Fibroblast of skin of left biceps (primary cell): Measurements from ENCODE around the gene C15orf39.
"Not testable (repeated sequence)": the region's sequence is repeated elsewhere in the genome, so short reads cannot be mapped to it uniquely, and the experiment has no call there.

Experiments
- DNase-seq, 2 experiments: peaks; one replicate each; pipeline ENCODE4 v3.0.0-alpha.2; 2013; ENCODE audit warnings: low read depth in 2 of 2

C15orf39 gene

DNA sequence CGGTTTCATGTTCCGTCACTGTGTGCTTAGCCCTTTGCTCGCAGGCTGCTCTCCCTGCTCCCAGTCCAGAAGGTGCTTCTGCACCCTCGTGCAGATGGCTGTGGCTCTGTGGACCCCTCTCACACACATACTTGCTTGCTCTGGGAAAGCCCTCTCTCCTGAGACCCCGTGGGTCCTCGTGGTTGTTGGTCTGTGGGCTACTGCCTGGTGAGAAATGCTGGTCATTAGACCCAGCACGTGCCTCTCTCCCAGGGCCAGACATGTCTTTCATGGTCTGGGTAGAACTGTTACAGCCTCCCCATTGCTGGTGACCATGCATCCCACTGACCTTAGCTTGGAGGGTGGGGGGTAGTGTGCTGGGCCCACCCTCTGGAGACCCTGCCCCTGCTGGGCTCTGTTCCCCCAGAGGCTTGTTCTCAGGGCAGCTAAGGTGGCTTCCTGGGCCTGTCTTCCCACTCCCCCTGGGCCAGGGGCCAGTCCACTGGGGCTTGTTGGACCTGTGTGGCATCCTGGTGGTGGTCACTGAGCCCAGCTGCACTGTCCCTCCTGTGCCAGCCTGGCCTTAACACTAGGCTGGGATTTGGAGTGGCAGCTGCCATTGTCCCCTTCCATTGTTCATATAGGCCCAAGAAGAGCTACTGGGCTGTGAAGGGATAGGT lies 10.6 kb downstream of the C15orf39 start:
- no peak for DNase-seq

DNA sequence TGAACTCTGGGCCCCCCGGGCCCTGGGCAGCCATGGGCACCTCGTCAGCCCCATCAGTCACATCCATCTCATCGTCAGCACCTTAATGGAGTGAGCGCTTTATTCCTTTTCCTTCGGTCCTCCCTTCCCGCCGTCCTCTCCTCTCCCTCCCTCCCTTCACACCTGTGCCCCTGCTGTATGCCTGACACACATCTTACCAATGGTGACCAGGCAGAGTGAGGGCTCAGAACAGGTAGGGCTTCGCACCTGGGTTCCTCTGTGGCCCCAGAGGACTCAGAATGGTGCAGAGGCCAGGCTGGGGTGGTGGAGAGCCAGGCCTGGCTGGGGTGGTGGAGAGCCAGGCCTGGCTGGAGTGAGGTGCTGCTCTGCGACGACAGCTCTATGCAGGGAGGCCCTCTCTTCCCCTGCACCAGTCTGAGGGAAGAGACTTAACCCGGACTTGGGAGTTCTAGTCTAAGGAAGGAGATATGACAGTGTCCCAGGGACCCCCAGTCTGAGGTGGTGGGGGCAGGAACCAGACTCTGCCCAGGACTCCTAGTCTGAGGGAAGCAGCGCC lies 11.6 kb downstream of the C15orf39 start:
- DNase-seq: no peak

DNA sequence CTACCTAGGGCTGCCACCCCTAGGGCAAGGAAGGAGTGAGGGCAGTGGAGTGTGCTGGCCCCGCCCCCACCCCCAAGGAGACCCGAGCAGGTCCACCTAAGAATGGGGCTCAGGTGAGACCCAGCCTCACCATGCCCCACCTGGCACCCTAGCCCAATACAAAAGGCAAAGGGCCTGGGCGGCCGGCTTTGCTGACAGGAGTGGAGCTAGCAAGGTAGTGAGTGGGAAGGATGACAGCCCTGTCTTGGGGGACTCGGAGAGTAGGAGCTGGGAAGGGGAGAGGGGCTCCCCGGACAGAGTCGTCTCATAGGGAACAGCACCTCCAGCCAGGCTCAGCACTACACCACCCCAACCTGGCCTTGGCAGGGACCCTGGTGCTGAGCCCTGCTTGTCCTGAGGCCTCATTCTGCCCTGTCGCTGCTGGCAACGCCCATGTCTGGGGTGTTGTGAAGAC lies 12.1 kb downstream of the C15orf39 start:
- DNase-seq: no peak

DNA sequence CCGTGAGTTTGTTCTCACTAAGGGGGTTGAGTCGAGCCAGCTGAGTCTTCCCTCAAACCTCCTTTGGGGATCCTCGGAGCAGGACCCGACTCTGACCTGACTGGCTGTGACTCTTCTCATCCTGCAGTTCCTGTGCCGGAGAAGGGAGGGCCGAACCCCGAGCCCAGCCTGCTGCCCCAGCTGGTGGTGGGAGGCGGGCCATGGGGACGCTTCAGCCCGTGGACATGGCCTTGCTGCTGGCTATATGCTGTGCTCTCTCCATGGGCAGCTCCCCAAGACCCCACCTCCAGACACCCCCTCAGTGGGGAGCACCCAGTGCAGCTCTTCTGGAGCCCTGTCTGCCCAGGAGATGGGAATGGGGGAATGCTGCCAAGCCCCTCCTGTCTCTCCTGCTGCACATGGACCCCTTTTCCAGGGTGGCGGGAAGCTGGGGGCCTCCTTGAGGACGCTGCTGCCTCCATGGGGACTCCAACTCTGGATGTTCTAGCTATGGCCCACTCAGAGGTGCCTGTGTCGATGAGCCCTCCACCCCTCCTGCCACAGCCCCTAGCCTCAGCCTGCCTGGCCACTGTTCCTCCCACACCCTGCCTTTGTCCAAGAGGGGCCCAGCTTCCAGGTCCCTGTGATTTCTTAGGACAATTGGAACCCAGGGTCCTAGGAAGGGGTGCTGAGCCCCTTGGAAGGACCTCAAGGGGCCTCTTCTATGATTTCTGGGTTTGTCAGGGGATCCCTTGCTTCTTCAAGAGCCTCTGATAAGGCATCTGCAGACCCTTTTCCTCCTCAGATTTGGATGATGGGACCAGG lies 12.8 kb downstream of the C15orf39 start:
- DNase-seq: no peak

DNA sequence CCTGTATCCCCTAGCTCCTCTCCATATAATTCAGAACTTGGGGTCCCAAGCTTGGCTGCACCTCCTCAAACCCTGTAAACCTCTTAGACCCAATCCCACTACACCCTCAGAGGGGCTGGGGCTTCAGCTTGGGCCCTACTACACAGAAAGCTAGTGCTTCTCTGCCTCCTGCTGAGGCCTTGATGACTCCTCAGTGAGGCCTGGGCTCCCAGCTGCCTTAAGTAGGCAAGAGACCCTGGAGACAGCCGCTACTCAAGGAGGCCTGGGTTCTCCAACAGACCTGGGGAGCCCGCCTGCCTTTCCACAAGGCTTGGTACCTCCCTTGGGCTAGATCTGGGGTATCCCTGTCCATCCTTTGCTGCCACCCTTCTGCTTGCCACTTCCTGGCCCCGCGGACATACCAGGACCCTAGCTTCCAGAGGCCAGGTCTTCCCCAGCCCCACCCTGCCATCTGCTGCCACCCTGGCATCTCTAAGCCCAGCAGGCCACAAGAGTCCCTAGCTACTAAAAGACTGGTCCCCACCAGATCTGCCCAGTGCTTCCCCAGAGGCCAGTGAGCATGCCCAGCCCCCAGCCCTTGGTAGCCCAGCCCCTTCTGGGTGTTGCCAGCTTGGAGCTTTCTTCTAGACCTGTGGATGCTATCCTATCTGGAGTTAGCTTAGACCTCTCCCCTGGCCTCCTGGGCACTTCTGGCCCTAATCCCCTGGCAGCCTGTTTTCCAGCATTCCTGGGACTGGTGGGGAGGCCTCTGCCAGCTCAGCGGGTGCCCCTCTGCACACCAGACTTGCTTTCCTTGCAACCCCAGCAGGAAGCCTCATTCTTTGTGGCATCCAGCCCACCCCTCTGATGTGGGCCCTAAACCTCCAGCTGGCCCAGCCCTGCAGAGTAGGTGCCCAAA lies 13.7 kb downstream of the C15orf39 start:
- DNase-seq: no peak

DNA sequence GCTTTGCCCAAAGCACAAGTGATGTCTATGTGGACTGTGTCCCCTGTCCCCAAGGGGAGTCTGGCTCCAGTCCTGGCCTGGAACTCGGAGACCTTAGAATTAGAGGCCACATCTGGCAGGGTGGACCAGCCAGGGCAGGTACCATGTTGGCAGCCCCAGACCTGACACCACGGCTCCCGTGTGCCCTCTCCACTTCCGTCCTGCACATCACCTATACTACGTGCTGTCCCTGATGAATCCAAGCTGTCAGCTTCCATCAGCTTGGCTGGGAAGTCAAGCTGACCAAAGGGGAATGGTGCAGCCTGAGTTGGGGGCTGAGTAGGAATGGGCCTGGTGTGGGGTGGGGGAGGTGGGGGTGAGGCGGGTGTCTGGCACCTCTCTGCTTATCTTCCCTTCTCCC lies 15.3 kb downstream of the C15orf39 start:
- no peak for DNase-seq

DNA sequence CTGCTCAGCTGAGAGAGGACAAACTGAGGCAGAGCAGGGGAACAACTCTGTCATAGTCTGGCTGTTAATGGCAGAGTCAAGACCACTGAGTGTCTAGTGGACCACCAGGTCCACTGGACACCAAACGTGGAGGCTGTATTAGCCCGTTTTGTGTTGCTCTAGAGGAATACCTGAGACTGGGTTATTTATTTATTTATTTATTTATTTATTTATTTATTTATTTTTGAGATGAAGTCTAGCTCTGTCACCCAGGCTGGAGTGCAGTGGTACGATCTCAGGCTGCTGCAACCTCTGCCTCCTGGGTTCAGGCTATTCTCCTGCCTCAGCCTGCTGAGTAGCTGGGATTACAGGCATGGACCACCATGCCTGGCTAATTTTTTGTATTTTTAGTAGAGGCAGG lies 15.9 kb downstream of the C15orf39 start:
- DNase-seq: not testable (repeated sequence)

DNA sequence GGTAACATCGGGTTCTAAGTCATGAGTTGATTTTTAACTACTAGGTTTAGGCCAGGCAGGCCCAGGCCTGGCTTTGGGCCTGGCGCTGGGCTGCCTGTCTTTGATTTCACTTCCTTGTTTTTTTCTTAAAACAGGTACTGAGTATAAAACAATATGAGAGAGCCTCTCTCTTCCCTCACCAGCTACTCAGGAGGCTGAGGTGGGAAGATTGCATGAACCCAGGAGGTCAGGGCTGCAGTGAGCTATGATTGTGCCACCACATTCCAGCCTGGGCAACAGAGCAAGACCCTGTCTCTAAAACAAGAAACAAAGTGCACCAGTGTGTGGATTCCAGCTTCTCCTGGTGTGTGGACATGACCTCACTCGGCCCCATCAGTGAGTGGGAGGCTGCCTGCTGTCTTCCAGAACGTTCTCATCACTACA lies 17.8 kb downstream of the C15orf39 start:
- DNase-seq: not testable (repeated sequence)

DNA sequence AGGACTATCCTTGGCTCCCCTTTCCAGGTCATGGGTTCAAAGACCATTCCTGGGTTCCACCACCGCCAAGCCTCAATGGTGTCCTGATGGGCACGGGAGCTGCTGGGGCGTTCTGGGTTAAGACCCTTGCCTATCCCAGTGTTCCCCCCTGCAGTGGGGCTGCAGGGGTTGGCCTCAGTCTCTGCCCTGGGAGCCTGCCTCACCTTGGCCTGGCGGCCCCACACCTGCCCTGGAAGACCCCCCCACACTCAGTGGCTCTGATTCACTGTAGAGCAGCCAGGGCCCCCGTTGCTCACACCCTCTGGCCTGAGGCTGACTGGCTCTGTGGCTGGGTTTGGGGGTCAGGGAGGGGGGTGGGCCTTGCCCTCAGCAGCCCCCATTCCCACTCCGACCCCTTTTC lies 22.0 kb downstream of the C15orf39 start:
- no peak for DNase-seq

DNA sequence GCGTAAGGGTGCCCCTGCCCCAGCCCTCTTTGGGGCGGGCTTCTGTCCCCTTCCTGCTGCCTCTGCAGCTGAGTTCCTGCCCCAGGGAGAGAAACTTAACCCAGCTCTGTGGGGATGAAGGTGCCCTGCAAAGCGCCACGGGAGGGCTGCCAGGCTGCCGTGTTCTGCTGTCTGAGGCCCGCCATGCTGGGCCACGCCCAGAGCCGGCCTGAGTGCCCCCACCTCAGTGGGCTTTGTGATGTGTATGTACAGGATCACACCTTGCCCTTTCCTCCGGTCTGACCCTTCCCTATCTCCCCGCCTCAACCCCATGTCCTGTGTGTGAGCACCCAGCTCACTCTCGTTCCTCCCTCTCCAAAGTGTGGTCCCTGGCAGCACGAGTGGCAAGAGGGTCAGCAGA lies 22.6 kb downstream of the C15orf39 start:
- DNase-seq: no peak

DNA sequence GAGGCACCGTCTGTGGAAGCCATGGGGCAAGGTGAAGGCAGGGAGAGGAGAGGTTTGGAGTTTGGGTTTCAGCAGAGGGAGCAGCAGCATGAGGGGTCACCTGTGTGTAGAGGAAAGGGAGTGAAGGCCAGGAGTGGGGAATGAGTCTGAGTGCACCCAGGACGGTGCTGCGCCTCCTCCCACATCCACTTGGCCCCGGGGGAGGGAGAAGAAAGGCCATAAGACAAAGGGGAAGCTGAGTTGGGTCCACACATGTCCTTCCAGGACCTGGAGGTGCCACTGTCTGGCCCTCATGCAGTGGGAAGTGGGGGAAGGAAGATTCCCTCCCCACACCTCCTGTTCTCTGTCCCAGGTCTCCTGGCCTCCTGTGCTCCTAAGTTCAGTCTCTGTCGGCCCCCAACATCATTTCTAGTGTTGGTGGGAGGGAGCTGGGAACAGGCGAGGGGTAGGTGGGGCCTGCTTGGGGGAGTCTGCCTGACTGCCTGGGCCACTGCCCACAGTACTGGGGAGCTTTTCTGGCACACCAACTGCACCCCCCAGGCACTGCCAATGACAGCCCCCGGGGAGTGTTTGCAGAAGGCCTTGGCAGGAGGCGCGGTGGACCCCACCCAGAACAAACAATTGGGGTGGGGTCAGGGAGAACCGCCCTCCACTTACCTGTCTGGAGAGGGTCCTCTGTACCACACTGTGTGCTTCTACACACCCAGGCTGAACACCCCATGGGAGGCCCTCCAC lies 23.6 kb downstream of the C15orf39 start:
- not testable (repeated sequence) for DNase-seq

DNA sequence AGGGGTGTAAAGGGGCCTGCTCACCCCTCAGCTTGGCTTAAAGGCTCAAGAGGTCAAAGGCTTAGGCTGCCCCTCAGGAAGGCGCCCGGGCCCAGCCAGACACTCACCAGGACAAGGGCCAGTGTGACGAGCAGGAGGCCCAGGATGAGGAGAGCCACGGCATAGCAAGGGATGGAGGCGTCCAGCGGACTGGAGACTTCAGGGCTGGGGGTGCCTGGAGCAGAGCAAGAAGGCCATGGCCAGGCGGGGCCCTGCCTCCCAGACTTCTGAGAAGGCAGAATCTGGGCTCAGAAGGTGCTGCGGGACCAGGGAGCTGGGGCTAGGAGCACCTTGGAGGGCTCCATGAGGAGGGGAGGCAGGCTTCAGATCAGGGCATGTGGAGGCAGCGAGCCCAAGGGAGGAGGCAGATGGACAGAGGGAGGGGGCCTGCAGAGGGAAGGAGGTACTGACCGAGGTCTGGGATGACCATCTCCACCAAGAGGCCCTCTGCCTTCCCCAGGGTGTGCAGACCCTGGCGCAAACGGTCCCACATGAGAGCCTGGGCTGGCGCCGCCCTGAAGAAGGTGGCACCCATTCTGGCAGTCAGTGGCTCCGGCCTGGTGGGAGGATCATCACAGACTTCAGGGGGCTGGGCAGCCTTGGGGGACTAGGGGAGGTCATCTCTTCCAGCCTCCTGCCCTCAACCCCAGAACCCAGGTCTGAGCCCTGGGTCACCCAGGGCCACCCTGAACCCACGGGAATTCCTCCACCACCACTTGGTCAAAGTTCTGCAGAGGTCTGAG lies 24.5 kb downstream of the C15orf39 start:
- no peak for DNase-seq

DNA sequence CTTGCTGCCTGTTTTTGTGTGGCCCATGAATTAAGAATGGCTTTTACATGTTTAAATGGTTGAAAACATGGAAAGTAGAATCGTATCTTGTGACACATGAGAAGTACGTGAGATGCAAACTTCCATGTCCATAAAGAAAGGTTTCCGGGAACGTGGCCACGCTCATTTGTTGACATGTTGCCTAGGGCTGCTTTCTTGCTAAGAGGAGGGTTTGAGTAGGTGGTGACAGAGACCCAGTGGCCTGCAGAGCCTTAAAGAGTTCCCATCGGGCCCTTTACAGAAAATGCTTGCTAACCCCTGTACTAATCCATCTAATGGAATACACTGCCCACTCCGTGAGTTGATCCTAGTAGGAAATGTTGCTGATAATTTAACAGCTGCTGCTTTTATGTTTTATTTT lies 25.4 kb downstream of the C15orf39 start:
- not testable (repeated sequence) for DNase-seq

DNA sequence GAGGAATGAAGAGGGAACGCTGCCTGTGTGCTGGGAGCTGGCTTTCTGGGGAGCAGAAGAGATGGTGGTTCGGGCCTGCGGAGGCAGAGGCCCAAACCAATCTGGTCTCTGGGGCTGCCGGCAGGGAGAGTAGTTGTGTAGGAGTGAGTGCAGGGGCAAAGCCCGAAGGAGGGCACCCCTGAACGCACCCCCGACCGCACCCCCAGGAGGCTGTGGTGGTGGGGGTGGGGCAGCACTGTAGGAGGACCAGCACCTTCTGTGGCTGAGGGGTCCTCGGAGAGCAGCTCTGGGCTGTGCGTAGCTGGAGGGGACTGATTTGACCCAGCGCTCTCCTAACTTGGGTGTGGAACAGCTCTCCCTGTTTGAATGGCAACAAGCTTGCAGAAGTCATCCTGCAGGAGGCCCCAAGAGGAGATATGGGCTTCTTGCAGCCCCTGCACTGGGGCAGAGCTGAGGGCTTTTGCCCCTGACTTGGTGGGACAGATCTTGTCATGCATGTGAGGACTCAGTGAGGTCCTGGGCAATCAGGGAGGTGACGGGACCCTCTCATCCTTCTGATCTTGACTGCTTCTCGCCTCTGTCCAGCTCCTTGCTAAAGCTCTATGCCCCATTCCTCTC lies 26.1 kb downstream of the C15orf39 start:
- DNase-seq: no peak

DNA sequence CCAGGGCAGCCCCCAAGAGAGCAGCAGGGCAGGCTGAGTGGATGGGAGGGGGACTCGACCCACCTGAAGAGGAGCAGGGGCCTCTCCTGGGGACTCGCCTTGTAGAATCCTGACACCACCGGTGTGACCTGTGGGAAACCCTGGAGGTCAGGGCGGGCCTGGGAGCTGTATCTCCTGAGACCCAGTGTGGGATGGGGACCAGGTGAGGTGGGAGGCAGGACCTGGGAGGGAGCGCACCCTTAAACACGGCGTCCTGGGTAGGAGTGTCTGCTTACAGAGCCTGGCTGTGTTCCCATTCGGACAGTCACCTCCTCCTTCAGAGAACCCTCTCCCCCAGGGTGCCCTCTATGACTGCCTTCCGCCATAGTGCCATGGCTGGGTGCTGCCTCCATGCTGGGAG lies 27.1 kb downstream of the C15orf39 start:
- DNase-seq: no peak

DNA sequence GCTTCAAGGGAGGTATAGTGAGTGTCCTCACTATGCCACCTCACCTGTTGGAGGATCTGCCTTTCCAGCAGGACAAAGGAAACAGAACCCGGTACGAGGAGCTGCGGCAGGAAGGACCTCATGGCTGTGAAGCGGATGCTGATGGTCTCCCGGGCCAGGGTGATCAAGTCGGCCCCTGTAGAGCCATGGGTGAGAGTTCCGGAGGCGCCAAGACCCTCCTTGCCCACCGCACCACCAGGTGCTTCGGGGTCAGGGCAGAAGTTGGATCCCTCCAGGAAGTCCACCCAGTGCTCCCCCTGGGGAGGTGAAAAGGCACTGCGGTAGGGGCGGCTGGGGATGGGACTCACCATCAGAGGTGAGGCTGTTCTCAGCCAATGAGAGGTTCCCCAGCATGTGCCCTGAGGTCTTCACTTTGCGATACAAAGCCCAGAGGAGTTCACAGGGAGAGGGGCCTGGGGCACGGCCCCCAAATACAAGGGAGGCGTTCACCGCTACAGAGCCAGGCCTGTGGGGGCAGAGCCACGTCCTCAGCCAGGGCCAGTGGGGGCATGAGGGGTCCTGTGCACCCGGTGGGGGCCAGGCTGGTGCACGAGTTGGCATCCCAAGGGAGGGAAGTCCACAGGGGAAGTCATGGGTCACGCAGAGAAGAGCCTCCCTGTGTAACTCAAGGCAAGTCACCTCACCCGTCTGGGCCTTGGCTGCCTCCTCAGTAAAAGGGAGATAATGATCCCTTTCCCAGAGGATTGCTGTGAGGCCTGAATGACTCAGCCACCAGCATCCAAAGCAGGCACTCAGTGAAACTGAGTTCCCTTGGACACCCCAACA lies 27.7 kb downstream of the C15orf39 start:
- DNase-seq: no peak

DNA sequence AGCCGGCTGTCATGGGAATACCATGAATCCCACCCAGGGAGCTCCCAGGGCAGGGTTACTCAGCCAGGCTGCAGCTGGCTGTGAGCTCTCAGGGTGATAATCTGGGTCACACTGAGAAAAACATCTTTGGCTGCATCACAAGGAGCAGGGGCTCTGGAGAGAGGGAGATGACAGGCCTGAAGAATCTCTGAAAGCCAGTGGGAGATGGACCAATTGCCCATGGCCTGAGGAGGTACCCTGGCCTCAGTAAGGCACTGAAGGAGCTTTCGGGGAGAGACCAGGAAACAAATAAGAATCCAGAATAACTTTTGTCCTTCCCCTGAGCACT lies 28.3 kb downstream of the C15orf39 start:
- no peak for DNase-seq

DNA sequence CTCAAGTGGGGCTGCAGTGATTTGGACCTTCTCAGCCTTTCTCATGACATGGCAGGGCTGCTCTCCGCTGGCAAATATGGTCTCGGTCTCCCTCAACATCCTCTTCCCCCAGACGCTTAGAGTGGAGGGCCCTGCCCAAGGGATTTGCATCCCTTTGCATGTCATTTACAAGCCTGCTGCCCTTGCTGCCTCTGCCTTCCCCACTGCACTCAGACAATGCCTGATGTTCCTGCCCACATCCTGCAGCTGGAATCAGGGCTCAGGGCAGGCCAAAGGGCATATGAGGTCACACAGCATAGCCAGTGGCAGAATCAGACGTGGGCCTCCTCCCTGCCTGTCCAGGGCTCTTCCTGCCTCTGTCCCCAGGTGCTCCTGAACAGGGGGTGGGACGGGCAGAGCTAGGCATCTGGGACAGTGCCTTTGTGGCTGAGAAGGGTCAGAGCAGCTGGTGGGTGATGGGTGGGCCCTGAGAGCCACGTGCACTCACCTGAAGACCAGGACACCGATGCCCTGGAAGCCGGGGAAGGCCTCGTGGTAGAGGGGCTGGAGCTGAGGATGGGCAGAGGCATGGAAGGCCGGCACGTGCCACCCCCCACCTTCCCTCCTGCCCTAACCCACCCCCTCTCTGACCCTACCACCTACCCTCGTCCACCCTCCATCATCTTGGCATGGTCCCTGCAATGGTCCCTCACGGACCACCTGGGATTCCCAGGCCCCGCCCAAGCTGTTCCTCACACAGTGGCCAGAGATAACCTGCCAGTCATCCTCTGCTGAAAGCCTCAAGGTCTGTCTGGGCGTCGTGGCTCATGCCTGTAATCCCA lies 29.1 kb downstream of the C15orf39 start:
- DNase-seq: no peak
